HEK293 (cell line): ENCODE measurements around the gene WBP1.
A peak's percentile ranks its signal among the peaks of the same experiment; 100 is the strongest.

Experiments
- CTCF ChIA-PET: fragments of 350-600 bp; formaldehyde crosslinking; extraction: SDS; loops from one replicate; lab custom pipeline; 2021; ENCODE audit warnings: antibody characterized with exemption; lab: Yijun Ruan, JAX
- POLR2A ChIA-PET: fragments of 300-600 bp; formaldehyde crosslinking; extraction: SDS; loops from one replicate; lab custom pipeline; 2020; ENCODE audit warnings: antibody characterized with exemption, inconsistent platforms; lab: Yijun Ruan, JAX
- H3K27ac ChIP-seq: fragments of 200-500 bp; sonication (Bioruptor generic); 2 replicates; pipeline ENCODE4 v1.5.1; 2014; ENCODE audit warnings: low read depth, low read length, control low read depth, inconsistent platforms; ENCODE audit errors: extremely low read depth
- H3K36me3 ChIP-seq, 2 experiments: fragments of 200-500 bp in 1 of 2; sonication (Bioruptor generic) in 1 of 2; 1 replicate in 1 of 2; 2 replicates in 1 of 2; pipeline ENCODE4 v1.5.1; 2014 to 2017; ENCODE audit warnings: inconsistent platforms in 2 of 2, low read length in 2 of 2; ENCODE audit not compliant: control insufficient read depth in 2 of 2, insufficient read depth in 1 of 2
- H3K4me1 ChIP-seq: fragments of 200-500 bp; sonication (Bioruptor generic); 2 replicates; pipeline ENCODE4 v1.5.1; 2014; ENCODE audit warnings: mild to moderate bottlenecking, low read length, inconsistent platforms; ENCODE audit not compliant: control insufficient read depth, insufficient read depth
- H3K4me3 ChIP-seq: 2 replicates; pipeline ENCODE4 v1.5.1; 2011; ENCODE audit warnings: low read depth, mild to moderate bottlenecking, control low read depth, low read length, moderate library complexity
- H3K9me3 ChIP-seq: fragments of 200-500 bp; sonication (Bioruptor generic); 2 replicates; pipeline ENCODE4 v1.5.1; 2014; ENCODE audit warnings: low read depth, low read length, inconsistent platforms; ENCODE audit not compliant: control insufficient read depth, insufficient read depth
- CTCF ChIP-seq: fragments of 450-650 bp; formaldehyde crosslinking; IDR thresholded peaks from 2 replicates; pipeline ENCODE4 v1.5.1; 2016; ENCODE audit warnings: missing biosample characterization, missing genetic modification characterization
- FEZF1 ChIP-seq: fragments of 450-650 bp; formaldehyde crosslinking; IDR thresholded peaks from 2 replicates; pipeline ENCODE4 v1.5.1; 2016; ENCODE audit warnings: missing biosample characterization, missing genetic modification characterization
- GLI4 ChIP-seq: fragments of 450-650 bp; formaldehyde crosslinking; IDR thresholded peaks from 2 replicates; pipeline ENCODE4 v1.5.1; 2016; ENCODE audit warnings: missing biosample characterization, missing genetic modification characterization
- HOXC10 ChIP-seq: sonication (generic); formaldehyde crosslinking; IDR thresholded peaks from 2 replicates; pipeline ENCODE4 v1.8.1; 2023; ENCODE audit warnings: mild to moderate bottlenecking, missing genetic modification reagents
- KLF7 ChIP-seq: fragments of 450-650 bp; formaldehyde crosslinking; IDR thresholded peaks from 2 replicates; pipeline ENCODE4 v1.5.1; 2016; ENCODE audit warnings: missing biosample characterization, missing genetic modification characterization, borderline replicate concordance
- KLF8 ChIP-seq: fragments of 450-650 bp; formaldehyde crosslinking; IDR thresholded peaks from 2 replicates; pipeline ENCODE4 v1.5.1; 2016; ENCODE audit warnings: missing biosample characterization, missing genetic modification characterization
- KLF9 ChIP-seq: fragments of 450-650 bp; formaldehyde crosslinking; IDR thresholded peaks from 2 replicates; pipeline ENCODE4 v1.5.1; 2016; ENCODE audit warnings: missing biosample characterization, missing genetic modification characterization, low read depth
- SCRT2 ChIP-seq: fragments of 450-650 bp; formaldehyde crosslinking; IDR thresholded peaks from 2 replicates; pipeline ENCODE4 v1.5.1; 2016; ENCODE audit warnings: missing biosample characterization, missing genetic modification characterization
- SP3 ChIP-seq: fragments of 450-650 bp; formaldehyde crosslinking; IDR thresholded peaks from 2 replicates; pipeline ENCODE4 v1.5.1; 2016; ENCODE audit warnings: missing biosample characterization, missing genetic modification characterization
- SP7 ChIP-seq: fragments of 450-650 bp; formaldehyde crosslinking; IDR thresholded peaks from 2 replicates; pipeline ENCODE4 v1.5.1; 2016; ENCODE audit warnings: missing biosample characterization, missing genetic modification characterization
- WT1 ChIP-seq: fragments of 450-650 bp; formaldehyde crosslinking; IDR thresholded peaks from 2 replicates; pipeline ENCODE4 v1.5.1; 2016; ENCODE audit warnings: missing biosample characterization, missing genetic modification characterization
- YY1 ChIP-seq: fragments of 450-650 bp; formaldehyde crosslinking; IDR thresholded peaks from 2 replicates; pipeline ENCODE4 v1.5.1; 2018; ENCODE audit warnings: missing biosample characterization, missing genetic modification characterization
- YY2 ChIP-seq: fragments of 450-650 bp; formaldehyde crosslinking; IDR thresholded peaks from 2 replicates; pipeline ENCODE4 v1.5.1; 2016; ENCODE audit warnings: missing biosample characterization, missing genetic modification characterization
- ZBTB1 ChIP-seq: fragments of 450-650 bp; formaldehyde crosslinking; IDR thresholded peaks from 2 replicates; pipeline ENCODE4 v1.5.1; 2016; ENCODE audit warnings: missing biosample characterization, missing genetic modification characterization
- ZBTB48 ChIP-seq: fragments of 450-650 bp; formaldehyde crosslinking; IDR thresholded peaks from 2 replicates; pipeline ENCODE4 v1.5.1; 2016; ENCODE audit warnings: missing biosample characterization, missing genetic modification characterization
- ZFHX2 ChIP-seq: fragments of 450-650 bp; formaldehyde crosslinking; conservative IDR thresholded peaks from 2 replicates; pipeline ENCODE4 v1.5.1; 2016; ENCODE audit warnings: missing biosample characterization, missing genetic modification characterization
- ZNF132 ChIP-seq: fragments of 450-650 bp; formaldehyde crosslinking; IDR thresholded peaks from 2 replicates; pipeline ENCODE4 v1.5.1; 2017; ENCODE audit warnings: missing biosample characterization, missing genetic modification characterization, borderline replicate concordance
- ZNF146 ChIP-seq: fragments of 450-650 bp; formaldehyde crosslinking; IDR thresholded peaks from 2 replicates; pipeline ENCODE4 v1.5.1; 2016; ENCODE audit warnings: missing biosample characterization, missing genetic modification characterization
- ZNF157 ChIP-seq: fragments of 450-650 bp; formaldehyde crosslinking; IDR thresholded peaks from 2 replicates; pipeline ENCODE4 v1.5.1; 2016; ENCODE audit warnings: missing biosample characterization, missing genetic modification characterization
- ZNF223 ChIP-seq: fragments of 450-650 bp; formaldehyde crosslinking; IDR thresholded peaks from 2 replicates; pipeline ENCODE4 v1.5.1; 2016; ENCODE audit warnings: missing biosample characterization, missing genetic modification characterization
- ZNF24 ChIP-seq: fragments of 450-650 bp; formaldehyde crosslinking; IDR thresholded peaks from 2 replicates; pipeline ENCODE4 v1.5.1; 2016; ENCODE audit warnings: missing biosample characterization, missing genetic modification characterization
- ZNF311 ChIP-seq: fragments of 450-650 bp; formaldehyde crosslinking; IDR thresholded peaks from 2 replicates; pipeline ENCODE4 v1.5.1; 2017; ENCODE audit warnings: missing biosample characterization, missing genetic modification characterization, borderline replicate concordance
- ZNF341 ChIP-seq: fragments of 450-650 bp; formaldehyde crosslinking; IDR thresholded peaks from 2 replicates; pipeline ENCODE4; 2016; ENCODE audit warnings: low read depth, missing biosample characterization, missing genetic modification characterization
- ZNF366 ChIP-seq: fragments of 450-650 bp; formaldehyde crosslinking; conservative IDR thresholded peaks from 2 replicates; pipeline ENCODE4 v1.5.1; 2016; ENCODE audit warnings: missing biosample characterization, missing genetic modification characterization
- ZNF501 ChIP-seq: fragments of 450-650 bp; formaldehyde crosslinking; IDR thresholded peaks from 2 replicates; pipeline ENCODE4 v1.5.1; 2016; ENCODE audit warnings: missing biosample characterization, missing genetic modification characterization
- ZNF677 ChIP-seq: fragments of 450-650 bp; IDR thresholded peaks from 2 replicates; pipeline ENCODE4 v1.5.0; 2018; ENCODE audit warnings: missing biosample characterization, mild to moderate bottlenecking, missing genetic modification characterization, moderate library complexity
- ZNF768 ChIP-seq: fragments of 450-650 bp; formaldehyde crosslinking; IDR thresholded peaks from 2 replicates; pipeline ENCODE4 v1.5.1; 2018; ENCODE audit warnings: missing biosample characterization, mild to moderate bottlenecking, missing genetic modification characterization
- ZNF837 ChIP-seq: fragments of 450-650 bp; formaldehyde crosslinking; IDR thresholded peaks from 2 replicates; pipeline ENCODE4 v1.5.1; 2016; ENCODE audit warnings: missing biosample characterization, missing genetic modification characterization
- ZXDB ChIP-seq: fragments of 450-650 bp; formaldehyde crosslinking; IDR thresholded peaks from 2 replicates; pipeline ENCODE4 v1.5.1; 2016; ENCODE audit warnings: missing biosample characterization, missing genetic modification characterization
- TF ChIP-seq, protein P1 (sequence below): fragments of 450-650 bp; formaldehyde crosslinking; conservative IDR thresholded peaks from 2 replicates; pipeline ENCODE4 v1.5.1; 2016; ENCODE audit warnings: low read depth, missing biosample characterization, missing genetic modification characterization
- TF ChIP-seq, protein P2 (sequence below): sonication (generic); formaldehyde crosslinking; IDR thresholded peaks from 2 replicates; pipeline ENCODE4 v1.8.1; 2022; ENCODE audit warnings: mild to moderate bottlenecking, moderate library complexity, missing genetic modification reagents

WBP1 gene

DNA sequence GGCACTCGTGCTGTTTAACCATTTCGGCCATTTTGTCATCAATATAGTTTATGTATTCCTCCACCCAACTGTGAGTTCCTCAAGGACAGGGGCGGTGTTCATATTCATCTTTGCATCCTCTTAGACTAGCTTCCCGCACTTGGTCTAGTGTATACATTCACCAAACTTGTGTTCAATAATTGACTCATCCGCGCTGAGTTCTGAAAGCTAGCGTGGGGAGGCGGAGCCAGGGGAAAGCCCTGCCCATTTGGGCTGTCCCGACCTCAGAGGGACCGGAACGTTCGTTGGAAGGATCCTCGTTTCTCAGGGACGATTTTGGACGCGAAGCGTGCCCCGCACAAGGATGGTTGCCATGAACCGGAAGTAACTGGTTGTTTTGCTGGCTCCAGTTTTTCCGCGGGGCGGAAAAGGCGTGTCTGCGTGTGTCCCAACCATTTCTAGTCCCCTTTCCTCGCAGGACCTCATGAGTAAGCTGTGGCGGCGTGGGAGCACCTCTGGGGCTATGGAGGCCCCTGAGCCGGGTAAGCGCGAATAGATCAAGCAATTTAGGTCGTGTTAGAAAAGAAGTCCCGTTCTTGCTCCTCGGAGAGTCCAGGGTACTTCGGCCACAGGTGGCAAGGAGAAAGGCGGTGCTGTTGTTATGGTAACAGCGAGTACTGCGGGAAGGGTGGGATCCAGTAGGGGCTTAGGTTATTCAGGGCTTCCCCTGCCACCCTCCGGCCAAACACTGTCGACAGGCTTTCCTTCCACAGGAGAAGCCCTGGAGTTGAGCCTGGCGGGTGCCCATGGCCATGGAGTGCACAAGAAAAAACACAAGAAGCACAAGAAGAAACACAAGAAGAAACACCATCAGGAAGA lies 3.4 kb upstream of the WBP1 start, which contains the start of gene INO80B:
TSS of gene INO80B (plus strand) at position 434 of the 858 bp plus-strand sequence. CDS start at position 464, 30 bp downstream.
- ChIA-PET CTCF (interaction anchor here (0.6 to 1.4 kb wide), 8 partner anchors 12 to 225 kb away, joined by 3 read pairs; partner anchors contain the start of gene MRPL53), POLR2A (interaction anchor here (0.8 to 2.0 kb wide), 11 partner anchors 11 to 718 kb away, joined by 3 to 14 read pairs (median 5); partner anchors contain the start of genes AUP1, CCDC142, HTRA2 and MRPL53)
- Histone ChIP-seq H3K27ac (no peak within 1 kb of the TSS), H3K4me3 (peak within 1 kb of the TSS; percentile 64), H3K9me3 (no peaks in the 10 kb centered on the region), H3K4me1 (peaks cover 5% of the 10 kb centered on the region), H3K36me3 (peaks cover 0 to 4% of the 10 kb centered on the region in 2 experiments; a peak in 1 of 3 replicates)
- TF ChIP-seq FEZF1 (0 out of 2 replicates have a peak, but pooled peaks have one; percentile 14), SCRT2 (tag by site-specific recombination) (peak; percentile 98), ZNF146 (tag by site-specific recombination) (no peak), WT1 (tag by site-specific recombination) (peak; percentile 28; the same call in 1 of the 2 replicates), GLI4 (0 out of 2 replicates have a peak, but pooled peaks have one; percentile 31), ZFHX2 (tag by site-specific recombination) (peak; percentile 43), ZNF768 (tag by site-specific recombination) (no peak), SP3 (tag by site-specific recombination) (peak; percentile 99), ZNF366 (tag by site-specific recombination) (no peak; the same call in 1 of the 2 replicates), YY1 (tag by site-specific recombination) (peak; percentile 99), ZNF223 (no peak), ZXDB (peak; percentile 94), ZNF501 (tag by site-specific recombination) (peak; percentile 99), KLF7 (tag by site-specific recombination) (peak; percentile 91), ZNF24 (peak; percentile 94), ZNF837 (tag by site-specific recombination) (no peak), ZBTB48 (tag by site-specific recombination) (no peak), ZBTB1 (tag by site-specific recombination) (no peak), KLF8 (tag by site-specific recombination) (peak; percentile 99), SP7 (tag by site-specific recombination) (peak; percentile 92), ZNF132 (no peak), HOXC10 (CRISPR knock-in tag) (no peak), ZNF157 (tag by site-specific recombination) (no peak), ZNF677 (tag by site-specific recombination) (no peak), KLF9 (tag by site-specific recombination) (peak; percentile 99), ZNF341 (tag by site-specific recombination) (peak; percentile 71), YY2 (tag by site-specific recombination) (peak; percentile 91), ZNF311 (tag by site-specific recombination) (no peak), CTCF (tag by site-specific recombination) (0 out of 2 replicates have a peak, but pooled peaks have one; percentile 52)
- TF ChIP-seq, protein P1, sequence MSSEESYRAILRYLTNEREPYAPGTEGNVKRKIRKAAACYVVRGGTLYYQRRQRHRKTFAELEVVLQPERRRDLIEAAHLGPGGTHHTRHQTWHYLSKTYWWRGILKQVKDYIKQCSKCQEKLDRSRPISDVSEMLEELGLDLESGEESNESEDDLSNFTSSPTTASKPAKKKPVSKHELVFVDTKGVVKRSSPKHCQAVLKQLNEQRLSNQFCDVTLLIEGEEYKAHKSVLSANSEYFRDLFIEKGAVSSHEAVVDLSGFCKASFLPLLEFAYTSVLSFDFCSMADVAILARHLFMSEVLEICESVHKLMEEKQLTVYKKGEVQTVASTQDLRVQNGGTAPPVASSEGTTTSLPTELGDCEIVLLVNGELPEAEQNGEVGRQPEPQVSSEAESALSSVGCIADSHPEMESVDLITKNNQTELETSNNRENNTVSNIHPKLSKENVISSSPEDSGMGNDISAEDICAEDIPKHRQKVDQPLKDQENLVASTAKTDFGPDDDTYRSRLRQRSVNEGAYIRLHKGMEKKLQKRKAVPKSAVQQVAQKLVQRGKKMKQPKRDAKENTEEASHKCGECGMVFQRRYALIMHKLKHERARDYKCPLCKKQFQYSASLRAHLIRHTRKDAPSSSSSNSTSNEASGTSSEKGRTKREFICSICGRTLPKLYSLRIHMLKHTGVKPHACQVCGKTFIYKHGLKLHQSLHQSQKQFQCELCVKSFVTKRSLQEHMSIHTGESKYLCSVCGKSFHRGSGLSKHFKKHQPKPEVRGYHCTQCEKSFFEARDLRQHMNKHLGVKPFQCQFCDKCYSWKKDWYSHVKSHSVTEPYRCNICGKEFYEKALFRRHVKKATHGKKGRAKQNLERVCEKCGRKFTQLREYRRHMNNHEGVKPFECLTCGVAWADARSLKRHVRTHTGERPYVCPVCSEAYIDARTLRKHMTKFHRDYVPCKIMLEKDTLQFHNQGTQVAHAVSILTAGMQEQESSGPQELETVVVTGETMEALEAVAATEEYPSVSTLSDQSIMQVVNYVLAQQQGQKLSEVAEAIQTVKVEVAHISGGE (tag by site-specific recombination), result peak; percentile 100
- TF ChIP-seq, protein P2, sequence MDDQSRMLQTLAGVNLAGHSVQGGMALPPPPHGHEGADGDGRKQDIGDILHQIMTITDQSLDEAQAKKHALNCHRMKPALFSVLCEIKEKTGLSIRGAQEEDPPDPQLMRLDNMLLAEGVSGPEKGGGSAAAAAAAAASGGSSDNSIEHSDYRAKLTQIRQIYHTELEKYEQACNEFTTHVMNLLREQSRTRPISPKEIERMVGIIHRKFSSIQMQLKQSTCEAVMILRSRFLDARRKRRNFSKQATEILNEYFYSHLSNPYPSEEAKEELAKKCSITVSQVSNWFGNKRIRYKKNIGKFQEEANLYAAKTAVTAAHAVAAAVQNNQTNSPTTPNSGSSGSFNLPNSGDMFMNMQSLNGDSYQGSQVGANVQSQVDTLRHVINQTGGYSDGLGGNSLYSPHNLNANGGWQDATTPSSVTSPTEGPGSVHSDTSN (CRISPR knock-in tag), result no peak
